Activated naive CD8-positive, alpha-beta T cell (primary cell): ENCODE results near the gene FAM168A.

ENCODE experiments used
- H3K27ac Mint-ChIP-seq: one replicate; pipeline ENCODE4 v1.8.0; 2021; ENCODE audit warnings: mixed read lengths
- H3K27me3 Mint-ChIP-seq: one replicate; pipeline ENCODE4 v1.8.0; 2021; ENCODE audit warnings: mixed read lengths
- H3K36me3 Mint-ChIP-seq: one replicate; pipeline ENCODE4 v1.8.0; 2021; ENCODE audit warnings: mixed read lengths
- H3K4me1 Mint-ChIP-seq: one replicate; pipeline ENCODE4 v1.8.0; 2021; ENCODE audit warnings: low read depth, mixed read lengths
- H3K4me3 Mint-ChIP-seq: one replicate; pipeline ENCODE4 v1.8.0; 2021; ENCODE audit warnings: mild to moderate bottlenecking, mixed read lengths
- H3K9me3 Mint-ChIP-seq: one replicate; pipeline ENCODE4 v1.8.0; 2021; ENCODE audit warnings: low read depth, mixed read lengths

FAM168A gene

DNA sequence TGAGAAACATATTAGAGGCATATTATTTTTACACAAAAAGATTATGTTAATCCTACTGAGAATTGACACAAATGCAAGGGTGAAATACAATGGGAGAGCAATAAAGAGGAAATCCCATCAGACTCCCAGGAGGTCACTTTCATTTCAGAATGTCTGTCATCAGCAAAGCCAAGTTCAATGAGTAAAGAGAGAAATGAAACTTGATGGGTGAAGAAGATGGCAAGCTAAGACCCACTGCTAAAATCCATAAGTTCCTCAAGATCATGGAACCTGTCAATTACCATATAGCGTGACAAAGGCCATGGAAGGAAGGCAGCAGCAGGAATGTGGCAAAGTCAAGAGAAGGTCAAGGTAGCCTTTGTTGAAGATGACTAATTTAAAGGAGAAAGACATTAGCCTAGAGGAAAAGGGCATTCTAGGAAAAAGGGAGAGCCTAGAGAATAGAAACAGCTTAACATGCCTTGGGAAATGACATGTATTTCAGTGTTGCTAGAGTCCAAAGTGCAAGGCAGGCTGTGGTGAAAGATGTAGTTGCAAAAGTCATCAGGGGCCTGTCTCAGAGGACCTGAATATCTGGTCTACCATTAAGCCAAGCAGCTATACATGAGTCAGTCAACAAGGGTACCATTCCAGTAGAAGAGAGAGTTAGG is 43.1 kb downstream of the FAM168A start:
- Mint-ChIP-seq H3K27me3 (no peaks in the 10 kb centered on the region), H3K9me3 (no peaks in the 10 kb centered on the region), H3K27ac (no peak overlapping the region), H3K4me1 (peaks cover 24% of the 10 kb centered on the region), H3K36me3 (peaks cover 16% of the 10 kb centered on the region), H3K4me3 (no peak overlapping the region)

DNA sequence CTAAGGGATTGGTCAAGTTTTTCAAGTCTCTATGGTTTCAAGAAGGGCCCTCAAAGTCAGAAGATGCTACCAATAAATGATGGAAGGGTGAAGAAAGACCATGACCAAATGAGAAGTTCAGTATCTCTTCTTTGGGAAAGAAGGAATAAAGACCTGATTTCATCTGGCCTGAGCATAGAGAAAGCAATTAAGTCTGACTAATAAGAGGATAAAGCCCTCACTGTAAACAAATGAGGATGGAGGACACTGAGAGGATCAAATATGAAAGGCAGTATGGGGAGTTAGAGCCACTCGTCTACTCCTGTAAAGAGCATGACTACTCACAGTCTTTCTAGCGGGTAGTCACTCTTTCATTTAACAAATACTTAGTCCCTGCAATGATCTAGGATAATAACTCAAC is 44.6 kb downstream of the FAM168A start:
- Mint-ChIP-seq H3K36me3 (peaks cover 17% of the 10 kb centered on the region), H3K9me3 (no peaks in the 10 kb centered on the region)

DNA sequence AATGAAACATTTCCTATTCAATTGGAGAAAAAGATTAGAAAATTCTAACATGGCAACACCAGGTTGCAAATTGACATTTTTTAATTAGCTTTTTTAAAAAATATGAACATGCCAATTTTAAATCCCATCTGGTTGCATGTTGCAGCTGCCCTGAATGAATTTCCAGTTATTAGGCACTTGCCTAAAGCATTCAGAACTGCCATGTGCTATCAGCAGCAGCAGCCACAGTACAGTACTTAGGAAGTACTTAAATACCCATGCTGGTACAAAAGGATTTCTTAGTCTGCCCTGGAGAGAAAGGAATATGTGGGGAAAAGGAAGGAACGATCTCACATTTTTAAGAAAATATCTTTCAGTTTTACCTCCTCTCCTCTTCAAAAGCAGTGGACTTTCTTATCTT is 46.2 kb downstream of the FAM168A start:
- H3K4me3 Mint-ChIP-seq = no peak overlapping the region
- peaks cover 29% of the 10 kb centered on the region for H3K4me1 Mint-ChIP-seq
- no peaks in the 10 kb centered on the region for H3K27me3 Mint-ChIP-seq
- peak overlapping the region; percentile 8 for H3K27ac Mint-ChIP-seq
- no peaks in the 10 kb centered on the region for H3K9me3 Mint-ChIP-seq
- peaks cover 9% of the 10 kb centered on the region for H3K36me3 Mint-ChIP-seq

More for the DNA sequence above, 44.6 kb downstream of the FAM168A start:
- no peak overlapping the region for H3K27ac Mint-ChIP-seq
- H3K27me3 Mint-ChIP-seq = no peaks in the 10 kb centered on the region
- H3K4me3 Mint-ChIP-seq = no peak overlapping the region
- peaks cover 26% of the 10 kb centered on the region for H3K4me1 Mint-ChIP-seq

DNA sequence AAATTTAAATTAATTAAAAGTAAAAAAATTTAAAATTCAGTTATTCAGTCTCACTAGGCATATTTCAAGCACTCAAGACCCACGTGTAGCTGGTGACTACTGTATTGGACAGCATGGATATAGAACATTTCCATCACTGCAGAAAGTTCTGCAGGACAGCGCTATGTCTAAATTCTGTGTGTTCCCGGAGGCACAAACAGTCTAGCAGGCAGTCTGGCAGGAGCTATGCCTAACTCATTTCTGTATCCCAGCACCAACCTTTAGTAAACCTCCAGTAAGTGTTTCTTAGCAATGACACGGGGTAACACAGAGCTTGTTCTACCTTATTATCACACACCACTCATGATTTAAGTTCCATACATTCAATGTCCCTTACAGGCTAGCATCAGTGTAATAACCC is 48.5 kb downstream of the FAM168A start:
- peaks cover 29% of the 10 kb centered on the region for H3K4me1 Mint-ChIP-seq
- peaks cover 6% of the 10 kb centered on the region for H3K36me3 Mint-ChIP-seq
- H3K27ac Mint-ChIP-seq = no peak overlapping the region
- no peaks in the 10 kb centered on the region for H3K9me3 Mint-ChIP-seq
- no peak overlapping the region for H3K4me3 Mint-ChIP-seq
- H3K27me3 Mint-ChIP-seq = no peaks in the 10 kb centered on the region

DNA sequence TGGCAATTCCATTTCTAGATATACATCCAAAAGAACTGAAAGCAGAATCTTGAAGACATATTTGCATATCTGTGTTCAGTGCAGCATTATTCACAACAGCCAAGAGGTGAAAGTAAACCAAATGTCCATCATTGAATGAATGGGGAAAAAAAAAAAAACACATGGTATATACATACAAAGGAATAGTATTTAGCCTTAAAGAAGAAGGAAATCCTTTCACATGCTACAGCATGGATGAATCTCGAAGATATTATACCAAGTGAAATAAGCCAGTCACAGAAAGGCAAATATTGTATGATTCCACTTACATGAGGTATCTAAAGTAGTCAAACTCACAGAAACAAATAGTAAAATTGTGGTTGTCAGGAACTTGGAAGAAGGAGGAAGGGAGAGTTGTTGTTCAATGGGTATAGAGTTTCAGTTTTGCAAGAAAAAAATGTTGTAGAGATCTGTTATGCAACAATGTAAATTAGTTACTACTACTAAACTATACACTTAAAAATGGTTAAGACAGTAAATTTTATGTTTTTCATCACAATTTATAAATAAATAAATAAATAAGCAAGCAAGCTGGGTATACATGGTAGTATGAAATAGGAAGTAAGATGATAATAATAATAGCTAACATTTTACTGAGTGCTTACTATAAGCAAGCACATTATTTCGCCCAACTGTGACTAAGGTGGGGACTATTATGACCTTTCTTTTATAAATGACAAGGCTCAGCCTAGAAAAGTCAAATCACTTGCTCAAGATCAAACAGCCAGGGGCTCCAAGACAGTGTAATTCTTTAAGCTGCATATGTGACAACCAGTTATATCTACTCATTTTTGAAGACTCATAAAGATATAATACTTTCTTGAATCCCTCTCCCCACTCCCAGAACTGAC is 50.0 kb downstream of the FAM168A start:
- H3K27ac Mint-ChIP-seq = no peak overlapping the region
- no peaks in the 10 kb centered on the region for H3K9me3 Mint-ChIP-seq
- peaks cover 28% of the 10 kb centered on the region for H3K4me1 Mint-ChIP-seq
- H3K4me3 Mint-ChIP-seq = no peak overlapping the region
- H3K27me3 Mint-ChIP-seq = no peaks in the 10 kb centered on the region
- H3K36me3 Mint-ChIP-seq = peaks cover 6% of the 10 kb centered on the region

DNA sequence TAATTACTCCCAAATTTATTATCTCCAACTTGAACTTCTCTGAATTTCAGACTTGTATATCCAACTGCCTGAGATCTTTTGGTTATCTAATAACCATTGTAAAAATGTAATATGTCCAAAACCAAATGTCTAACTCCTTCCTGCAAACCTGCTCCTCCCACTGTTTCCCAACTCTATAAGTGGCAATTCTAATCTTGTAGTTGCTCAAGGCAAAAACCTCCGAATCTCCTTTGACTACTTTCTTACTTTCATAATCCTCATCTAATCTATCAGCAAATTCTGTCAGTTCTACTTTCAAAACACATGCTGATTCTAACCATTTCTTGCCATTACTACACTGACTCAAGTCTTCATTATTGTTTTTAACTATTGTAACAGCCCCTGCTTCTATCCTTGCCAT is 55.7 kb downstream of the FAM168A start:
- peaks cover 4% of the 10 kb centered on the region for H3K36me3 Mint-ChIP-seq
- H3K4me1 Mint-ChIP-seq = peaks cover 27% of the 10 kb centered on the region
- H3K27me3 Mint-ChIP-seq = no peaks in the 10 kb centered on the region

DNA sequence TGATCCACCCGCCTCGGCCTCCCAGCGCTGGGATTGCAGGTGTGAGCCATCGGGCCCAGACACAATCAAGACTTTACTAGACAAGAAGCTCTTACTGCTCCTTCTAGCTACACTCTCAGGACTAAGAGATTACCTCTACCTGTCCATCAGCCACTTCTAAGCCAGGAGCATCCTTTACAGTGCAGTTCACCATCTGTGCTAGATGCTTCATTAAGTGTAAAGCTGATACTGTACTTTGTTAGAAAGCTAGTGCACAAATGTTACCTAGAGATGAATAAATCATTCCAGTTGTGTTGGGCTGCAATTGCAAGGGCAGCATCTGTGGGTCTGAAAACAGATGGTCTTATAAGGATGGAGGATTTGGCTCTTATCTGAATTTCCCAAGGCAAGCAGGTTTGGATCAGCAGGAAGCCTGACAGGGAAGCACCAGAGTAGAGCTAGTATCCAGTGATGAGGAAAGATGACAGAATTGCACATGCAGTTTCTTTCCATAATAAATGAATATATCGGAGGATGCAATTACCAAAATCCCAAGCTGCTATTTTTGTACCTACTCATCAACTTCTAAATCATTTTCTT is 58.3 kb downstream of the FAM168A start:
- Mint-ChIP-seq H3K27me3 (no peaks in the 10 kb centered on the region), H3K4me3 (no peak overlapping the region), H3K36me3 (peaks cover 4% of the 10 kb centered on the region), H3K4me1 (peaks cover 29% of the 10 kb centered on the region), H3K27ac (no peak overlapping the region), H3K9me3 (no peaks in the 10 kb centered on the region)

More for the DNA sequence above, 55.7 kb downstream of the FAM168A start:
- Mint-ChIP-seq H3K4me3 (no peak overlapping the region), H3K27ac (no peak overlapping the region), H3K9me3 (no peaks in the 10 kb centered on the region)

DNA sequence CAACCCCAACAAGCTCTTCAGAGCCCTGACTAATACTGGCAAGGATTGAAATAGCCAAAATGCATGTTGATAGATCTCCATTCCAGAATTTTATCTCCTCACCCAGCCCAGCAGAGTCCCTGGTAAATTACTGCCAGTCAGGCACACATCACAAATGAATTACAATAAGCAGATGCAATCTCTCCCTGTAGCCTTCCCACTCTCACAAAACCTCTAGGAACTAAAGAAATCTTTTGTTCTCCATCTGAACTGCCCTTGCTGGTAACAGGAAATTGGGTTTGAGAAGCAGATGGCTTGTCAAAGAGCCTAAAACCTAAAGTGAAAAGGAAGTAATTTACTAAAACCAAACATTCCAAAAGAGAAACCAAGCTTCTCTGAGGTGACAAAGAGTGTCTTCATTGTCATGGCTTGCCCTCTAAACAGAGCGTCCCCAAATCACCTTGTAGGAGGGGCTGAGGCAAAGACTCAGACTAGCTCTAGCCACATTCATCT is 59.5 kb downstream of the FAM168A start:
- Mint-ChIP-seq H3K27me3 (no peaks in the 10 kb centered on the region), H3K27ac (peak overlapping the region; percentile 47), H3K4me1 (peaks cover 32% of the 10 kb centered on the region), H3K9me3 (no peaks in the 10 kb centered on the region), H3K36me3 (peaks cover 4% of the 10 kb centered on the region), H3K4me3 (peak overlapping the region; percentile 25)

DNA sequence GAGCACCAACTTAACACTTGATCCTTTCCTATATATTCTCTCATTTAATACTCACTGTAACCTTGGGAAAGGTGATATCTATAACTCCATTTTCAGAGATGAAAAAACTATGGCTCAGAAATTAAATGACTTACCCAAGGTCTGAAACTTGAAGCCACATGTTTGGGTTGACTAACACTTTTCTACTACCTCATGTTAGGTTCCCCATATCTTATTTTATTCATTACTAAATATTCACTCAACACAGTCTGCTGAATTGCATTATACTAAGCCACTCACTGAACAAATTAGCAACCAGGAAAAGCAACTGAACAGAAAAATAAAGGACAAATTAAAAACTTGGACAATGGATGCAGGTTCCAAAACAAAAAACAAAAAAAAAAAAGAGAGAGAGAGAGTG is 59.9 kb downstream of the FAM168A start:
- peak overlapping the region; percentile 47 for H3K27ac Mint-ChIP-seq

DNA sequence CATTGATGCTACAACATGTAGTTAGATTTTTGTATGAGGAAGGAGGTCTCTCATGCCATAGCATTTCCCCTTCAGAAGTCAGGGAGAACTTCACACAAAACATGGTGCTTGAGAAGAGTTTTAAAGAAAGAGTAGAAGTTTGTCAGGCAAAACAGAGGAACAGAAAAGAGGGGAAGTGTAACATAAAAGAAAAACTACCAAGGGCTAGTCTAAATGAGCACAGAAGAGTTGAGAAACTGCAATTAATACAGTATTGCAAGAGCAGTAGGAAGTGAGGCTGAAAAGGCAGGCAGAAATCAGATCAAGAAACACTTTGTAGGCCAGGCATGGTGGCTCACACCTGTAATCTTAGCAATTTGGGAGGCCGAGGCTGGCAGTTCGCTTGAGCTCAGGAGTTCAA is 61.0 kb downstream of the FAM168A start:
- H3K9me3 Mint-ChIP-seq = no peaks in the 10 kb centered on the region
- H3K4me3 Mint-ChIP-seq = no peak overlapping the region
- peaks cover 4% of the 10 kb centered on the region for H3K36me3 Mint-ChIP-seq
- no peak overlapping the region for H3K27ac Mint-ChIP-seq
- H3K27me3 Mint-ChIP-seq = no peaks in the 10 kb centered on the region
- peaks cover 35% of the 10 kb centered on the region for H3K4me1 Mint-ChIP-seq

More for the DNA sequence above, 59.9 kb downstream of the FAM168A start:
- Mint-ChIP-seq H3K4me1 (peaks cover 32% of the 10 kb centered on the region), H3K9me3 (no peaks in the 10 kb centered on the region), H3K27me3 (no peaks in the 10 kb centered on the region), H3K4me3 (no peak overlapping the region), H3K36me3 (peaks cover 4% of the 10 kb centered on the region)

DNA sequence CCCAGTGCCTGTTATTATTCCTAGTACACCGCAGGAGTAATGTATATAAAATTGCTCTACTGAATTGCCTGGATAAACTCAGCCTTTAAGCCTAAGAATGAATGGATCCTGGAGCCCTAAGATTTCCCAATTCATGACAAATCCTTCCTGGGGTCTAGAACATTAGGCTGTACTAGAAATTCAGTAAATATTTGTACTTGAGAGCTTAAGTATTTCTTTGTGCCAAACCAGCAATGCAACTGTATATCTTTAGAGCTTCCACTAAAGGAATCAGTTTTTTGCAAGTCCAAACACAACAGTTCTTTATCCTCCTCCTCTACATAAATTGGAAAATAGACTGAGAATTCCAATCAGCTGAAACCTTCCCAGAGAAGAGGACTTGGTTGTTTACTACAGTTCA is 65.6 kb downstream of the FAM168A start:
- Mint-ChIP-seq H3K27me3 (no peaks in the 10 kb centered on the region), H3K27ac (no peak overlapping the region), H3K4me1 (peaks cover 39% of the 10 kb centered on the region), H3K9me3 (no peaks in the 10 kb centered on the region), H3K36me3 (no peaks in the 10 kb centered on the region), H3K4me3 (no peak overlapping the region)

DNA sequence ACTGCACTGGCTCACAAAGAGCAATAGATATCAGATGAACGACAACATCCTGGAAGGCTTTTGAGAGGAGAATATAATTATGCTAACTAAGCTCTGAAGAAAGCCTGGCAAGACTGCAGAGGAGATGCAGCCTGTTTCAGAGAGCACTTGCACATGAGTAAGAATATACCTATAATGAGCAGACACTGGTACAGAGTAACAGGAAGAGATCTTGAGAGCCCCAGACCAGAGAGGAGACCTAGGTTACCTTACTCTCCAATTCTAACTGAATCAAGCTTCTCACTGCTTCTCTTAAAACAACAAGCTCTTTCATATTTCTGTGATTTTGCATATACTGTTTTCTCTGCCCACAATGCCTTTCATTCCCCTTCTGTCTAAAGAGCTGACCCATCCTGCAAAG is 66.5 kb downstream of the FAM168A start:
- Mint-ChIP-seq H3K4me3 (no peak overlapping the region), H3K27ac (no peak overlapping the region), H3K4me1 (peaks cover 46% of the 10 kb centered on the region), H3K36me3 (no peaks in the 10 kb centered on the region), H3K27me3 (no peaks in the 10 kb centered on the region), H3K9me3 (no peaks in the 10 kb centered on the region)

DNA sequence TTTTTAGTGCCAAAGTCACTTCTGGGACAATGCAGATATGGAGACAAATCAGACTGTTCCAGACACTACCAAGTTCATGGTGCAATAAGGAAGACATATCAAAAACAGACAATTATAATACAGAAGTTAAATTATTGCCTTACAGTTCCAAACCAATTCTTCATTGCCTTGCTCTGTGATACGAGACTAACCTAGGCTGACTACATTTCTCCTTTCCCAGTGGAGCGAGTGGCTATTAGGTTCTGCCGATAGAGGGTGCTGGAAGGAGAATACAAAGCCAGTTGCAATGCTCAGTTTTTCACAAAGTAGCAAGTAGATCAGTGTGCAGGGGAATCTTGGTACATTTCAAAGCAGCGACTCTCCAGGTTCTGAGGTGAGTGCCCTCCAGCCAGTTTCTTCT is 67.8 kb downstream of the FAM168A start:
- Mint-ChIP-seq H3K27me3 (no peaks in the 10 kb centered on the region), H3K27ac (no peak overlapping the region), H3K4me3 (no peak overlapping the region), H3K9me3 (no peaks in the 10 kb centered on the region), H3K4me1 (peaks cover 50% of the 10 kb centered on the region), H3K36me3 (peaks cover under 1% of the 10 kb centered on the region)

DNA sequence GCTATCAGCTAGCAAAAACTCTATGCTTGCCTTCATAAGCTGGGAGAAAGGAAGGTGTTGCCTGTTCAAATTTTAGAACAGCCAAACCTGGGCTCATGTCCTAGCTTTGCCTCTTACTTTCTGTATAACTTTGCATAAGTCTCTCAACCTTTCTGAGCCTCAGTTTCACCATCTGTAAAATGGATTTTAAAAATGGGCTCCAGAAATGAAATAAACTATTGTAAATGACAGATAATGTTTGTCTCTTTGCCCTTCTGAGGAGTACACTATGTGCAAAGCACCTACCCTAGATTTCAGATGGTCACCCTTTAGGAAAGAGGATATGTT is 68.7 kb downstream of the FAM168A start:
- Mint-ChIP-seq H3K36me3 (peaks cover 4% of the 10 kb centered on the region), H3K4me3 (no peak overlapping the region), H3K4me1 (peaks cover 50% of the 10 kb centered on the region), H3K27ac (no peak overlapping the region), H3K27me3 (no peaks in the 10 kb centered on the region), H3K9me3 (no peaks in the 10 kb centered on the region)

DNA sequence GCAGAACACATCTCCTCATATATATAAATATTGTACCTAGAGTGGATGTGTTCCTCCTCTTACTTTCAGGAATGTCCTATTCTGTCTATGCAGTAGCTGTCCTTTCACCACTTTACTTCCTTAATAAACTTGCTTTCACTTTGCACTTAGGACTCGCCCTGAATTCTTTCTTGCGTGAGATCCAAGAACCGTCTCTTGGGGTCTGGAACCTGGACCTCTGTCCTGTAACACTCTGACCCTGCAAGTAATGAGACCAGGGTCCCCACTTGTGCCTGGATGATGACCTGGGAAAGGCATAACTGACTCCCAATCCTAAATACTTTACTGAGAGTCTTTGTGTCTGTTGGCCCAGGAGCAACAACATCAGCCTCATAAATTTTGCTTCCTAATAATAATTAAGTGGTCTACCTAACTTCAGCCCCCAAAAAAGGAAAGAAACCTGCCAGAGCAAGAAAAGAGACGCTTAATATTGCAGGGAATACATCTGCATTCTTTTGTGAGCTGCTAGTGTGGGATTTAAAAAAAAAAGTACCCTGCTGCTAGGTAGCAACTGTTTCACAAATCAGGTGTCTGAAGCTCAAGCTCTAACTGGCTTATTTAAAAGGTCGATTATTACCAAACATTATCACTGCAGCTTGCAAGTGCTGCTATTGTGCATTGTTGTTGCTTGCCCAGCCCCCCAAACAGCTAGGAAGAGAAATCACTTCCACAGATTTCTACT is 69.3 kb downstream of the FAM168A start:
- H3K27me3 Mint-ChIP-seq = no peaks in the 10 kb centered on the region
- peaks cover 48% of the 10 kb centered on the region for H3K4me1 Mint-ChIP-seq
- H3K27ac Mint-ChIP-seq = no peak overlapping the region
- no peaks in the 10 kb centered on the region for H3K9me3 Mint-ChIP-seq
- peak overlapping the region; percentile 6 for H3K4me3 Mint-ChIP-seq
- peaks cover 7% of the 10 kb centered on the region for H3K36me3 Mint-ChIP-seq
